K562 (cell line): Measurements from ENCODE around the gene SFN. TPM values are rescaled to one million over a fixed set of nuclear protein-coding genes. Genes with fewer than 3 reads are reported as not detected.

Source experiments
- CBFB ChIP-seq: sonication (generic); formaldehyde crosslinking; IDR thresholded peaks from 2 replicates; pipeline ENCODE4 v1.4.0; 2020; ENCODE audit warnings: mild to moderate bottlenecking, missing genetic modification reagents
- CREB3 ChIP-seq: fragments of 450-650 bp; conservative IDR thresholded peaks from 2 replicates; pipeline ENCODE4 v1.6.1; 2016; ENCODE audit warnings: missing genetic modification characterization, low read depth, mild to moderate bottlenecking, missing compliant biosample characterization, moderate library complexity
- CTCF ChIP-seq, 3 experiments: IDR thresholded peaks in 2 of 3; conservative IDR thresholded peaks in 1 of 3; 2 replicates each; pipeline ENCODE4 v1.5.1; 2011 to 2012; ENCODE audit warnings: low read length in 3 of 3, mild to moderate bottlenecking in 3 of 3, control low read depth in 2 of 3, improper control_type of control experiment in 1 of 3, inconsistent platforms in 1 of 3, low read depth in 1 of 3, mixed read lengths in 1 of 3, moderate library complexity in 1 of 3; ENCODE audit not compliant: insufficient read depth in 2 of 3
- HDAC8 ChIP-seq: fragments of 450-650 bp; IDR thresholded peaks from 2 replicates; pipeline ENCODE4 v1.6.1; 2016; ENCODE audit warnings: mild to moderate bottlenecking, missing genetic modification characterization, moderate library complexity, missing compliant biosample characterization
- KDM2B ChIP-seq: fragments of 250-450 bp; sonication (Bioruptor Pico); IDR thresholded peaks from 2 replicates; pipeline ENCODE4 v1.8.0; 2021; ENCODE audit warnings: mild to moderate bottlenecking, moderate library complexity
- KDM5B ChIP-seq: fragments of 200-600 bp; sonication (generic); IDR thresholded peaks from 2 replicates; pipeline ENCODE4 v1.6.1; 2012; ENCODE audit warnings: low read depth, mild to moderate bottlenecking, moderate library complexity, low read length, control low read depth, inconsistent platforms; ENCODE audit not compliant: insufficient replicate concordance
- KLF16 ChIP-seq: IDR thresholded peaks from 2 replicates; pipeline ENCODE4 v1.6.1; 2016; ENCODE audit warnings: antibody characterized with exemption
- MAFF ChIP-seq: IDR thresholded peaks from 2 replicates; pipeline ENCODE4 v1.6.1; 2012; ENCODE audit warnings: low read length, improper control_type of control experiment
- OTX1 ChIP-seq: fragments of 450-650 bp; formaldehyde crosslinking; IDR thresholded peaks from 2 replicates; pipeline ENCODE4 v1.4.0; 2022; ENCODE audit warnings: mild to moderate bottlenecking
- PCBP2 ChIP-seq: fragments of 200-400 bp; formaldehyde crosslinking; IDR thresholded peaks from 2 replicates; pipeline ENCODE4 v1.6.1; 2018; ENCODE audit warnings: low read length, low read depth, mild to moderate bottlenecking, moderate library complexity; ENCODE audit not compliant: poor library complexity, severe bottlenecking
- PHF20 ChIP-seq: fragments of 450-650 bp; IDR thresholded peaks from 2 replicates; pipeline ENCODE4 v1.6.1; 2018; ENCODE audit not compliant: partially characterized antibody
- RFX7 ChIP-seq: fragments of 250-450 bp; sonication (Bioruptor Pico); IDR thresholded peaks from 2 replicates; pipeline ENCODE4 v1.5.1; 2021; ENCODE audit warnings: mild to moderate bottlenecking
- SIN3B ChIP-seq: fragments of 450-650 bp; IDR thresholded peaks from 2 replicates; pipeline ENCODE4 v1.6.1; 2017; ENCODE audit warnings: low read depth, mild to moderate bottlenecking, moderate library complexity
- TARDBP ChIP-seq: fragments of 450-650 bp; IDR thresholded peaks from 2 replicates; pipeline ENCODE4 v1.6.1; 2016
- U2AF1 ChIP-seq: fragments of 200-400 bp; formaldehyde crosslinking; optimal IDR thresholded peaks from 2 replicates; pipeline ENCODE3; 2017; ENCODE audit warnings: mild to moderate bottlenecking, low read depth, low read length, moderate library complexity
- VEZF1 ChIP-seq: fragments of 200-800 bp; sonication (Bioruptor generic); IDR thresholded peaks from 2 replicates; pipeline ENCODE4 v1.6.1; 2017; ENCODE audit warnings: missing genetic modification characterization, missing compliant biosample characterization
- ZNF445 ChIP-seq: fragments of 250-450 bp; sonication (Bioruptor Pico); IDR thresholded peaks from 2 replicates; pipeline ENCODE4 v1.4.0; 2020; ENCODE audit warnings: low read depth, mild to moderate bottlenecking, moderate library complexity
- ZNF584 ChIP-seq: fragments of 200-800 bp; sonication (Bioruptor generic); IDR thresholded peaks from 2 replicates; pipeline ENCODE4 v1.6.1; 2016; ENCODE audit warnings: low read depth, mild to moderate bottlenecking, missing genetic modification characterization, missing compliant biosample characterization
- polyA plus RNA-seq, 8 experiments: library from polyadenylated mRNA; depleted of rRNA in 4 of 8; stranded (reverse) in 5 of 8; unstranded in 3 of 8; fragments of >200 nt; fragmentation: Nextera tagmentation in 2 of 8; fragmentation: Illumina TruSeq in 1 of 8; extraction: Ambion mirVana in 2 of 8; extraction: Trizol in 1 of 8; gene quantifications; 2 replicates each; pipeline versions ENCODE4 v1.2.1 to v1.2.3, GENCODE V29; 2011 to 2014; ENCODE audit warnings: inconsistent platforms in 1 of 8, missing spikeins in 1 of 8
- total RNA-seq, 7 experiments: library from RNA; depleted of rRNA in 6 of 7; stranded (reverse); fragments of >200 nt in 6 of 7; fragmentation: Illumina TruSeq in 2 of 7; extraction: Trizol in 2 of 7; gene quantifications; 2 replicates each; pipeline versions ENCODE4 v1.2.1 to v1.2.3, GENCODE V29; 2011 to 2021; ENCODE audit warnings: low replicate concordance in 1 of 7
- TF ChIP-seq, protein P1 (sequence below): sonication (generic); formaldehyde crosslinking; IDR thresholded peaks from 2 replicates; pipeline ENCODE4 v1.8.0; 2022; ENCODE audit warnings: mild to moderate bottlenecking, missing genetic modification reagents
- TF ChIP-seq, protein P2 (sequence below): sonication (generic); formaldehyde crosslinking; IDR thresholded peaks from 2 replicates; pipeline ENCODE4 v1.4.0; 2020; ENCODE audit warnings: mild to moderate bottlenecking, missing genetic modification reagents

Gene SFN
- total and polyA plus RNA-seq, 9 of the 15 experiments (the other 6 are each of a cell fraction or from before 2014, with no cell fraction given), result 0.10 to 3.8 (median 2.0) TPM

DNA sequence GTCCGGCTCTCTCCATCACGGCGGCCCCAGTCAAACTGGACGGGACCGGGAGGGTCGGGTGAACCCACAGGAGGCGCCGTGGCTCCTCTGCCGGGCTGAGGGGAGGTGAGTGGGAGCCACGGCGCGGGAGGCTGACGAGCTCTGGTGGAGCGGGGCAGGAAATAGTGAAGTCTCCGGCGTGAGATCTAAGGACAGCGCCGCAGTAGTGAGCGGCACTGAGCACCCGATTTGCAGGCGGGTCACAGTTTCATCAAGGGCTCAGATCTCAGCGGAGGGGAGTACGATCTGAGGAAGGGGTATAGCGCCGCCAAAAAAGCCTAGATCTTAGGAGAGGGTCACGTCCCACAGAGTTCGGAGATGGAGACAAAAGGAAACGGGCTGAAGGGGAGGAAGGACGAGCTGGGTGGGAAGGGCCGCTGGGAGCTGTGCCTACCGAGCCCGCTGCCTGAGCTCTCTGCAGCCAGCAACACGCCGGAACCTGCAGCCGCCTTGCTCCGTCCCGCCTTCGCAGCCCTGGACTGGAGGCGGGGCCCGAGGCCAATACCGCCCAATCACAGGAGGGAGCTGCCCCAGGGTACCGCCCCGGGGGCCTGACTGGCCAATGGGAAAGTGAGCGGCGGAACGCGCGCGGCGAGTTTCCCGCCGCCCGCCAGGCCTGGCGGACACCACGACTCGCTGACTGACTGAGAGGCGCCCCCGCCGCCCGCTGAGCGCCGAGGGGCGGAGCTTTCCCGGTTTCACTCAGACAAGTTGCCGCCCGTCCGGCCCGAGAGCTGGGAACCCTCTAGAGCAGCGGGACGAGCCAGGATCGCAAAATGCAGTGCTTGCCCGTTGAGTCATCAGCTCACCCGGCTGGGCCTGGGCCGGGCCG lies 1.9 kb downstream of the SFN start (continued):
- peak; percentile 67; the same call in 1 of the 2 replicates for TF ChIP-seq VEZF1 (CRISPR knock-in tag)
- TF ChIP-seq HDAC8 (tag), result no peak
- TF ChIP-seq U2AF1, result peak; percentile 41
- no peak for TF ChIP-seq SIN3B
- TF ChIP-seq OTX1 (CRISPR knock-in tag), result peak; percentile 65; the same call in 1 of the 2 replicates
- TF ChIP-seq, protein P1, sequence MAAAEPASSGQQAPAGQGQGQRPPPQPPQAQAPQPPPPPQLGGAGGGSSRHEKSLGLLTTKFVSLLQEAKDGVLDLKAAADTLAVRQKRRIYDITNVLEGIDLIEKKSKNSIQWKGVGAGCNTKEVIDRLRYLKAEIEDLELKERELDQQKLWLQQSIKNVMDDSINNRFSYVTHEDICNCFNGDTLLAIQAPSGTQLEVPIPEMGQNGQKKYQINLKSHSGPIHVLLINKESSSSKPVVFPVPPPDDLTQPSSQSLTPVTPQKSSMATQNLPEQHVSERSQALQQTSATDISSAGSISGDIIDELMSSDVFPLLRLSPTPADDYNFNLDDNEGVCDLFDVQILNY (CRISPR knock-in tag), result no peak
- no peak for TF ChIP-seq PCBP2
- TF ChIP-seq KLF16, result no peak
- no peak for TF ChIP-seq TARDBP
- no peak for TF ChIP-seq ZNF445 (CRISPR knock-in tag)
- no peak; the same call in 1 of the 2 replicates for TF ChIP-seq CBFB (CRISPR knock-in tag)
- peak; percentile 97 for TF ChIP-seq KDM5B
- peak; percentile 89 for TF ChIP-seq KDM2B (CRISPR knock-in tag)
- TF ChIP-seq RFX7 (CRISPR knock-in tag), result no peak
- TF ChIP-seq CTCF (IDR thresholded peaks at IDR 0.05 in 2 of 3, conservative IDR thresholded peaks at IDR 0.05 in 1 of 3; ENCODE audit: insufficient read depth in 2 of 3, low read depth in 1 of 3, low read length in 3 of 3), result peak in 1 of 3 experiments; percentile 15; a peak in 2 of 6 replicates
- TF ChIP-seq, protein P2, sequence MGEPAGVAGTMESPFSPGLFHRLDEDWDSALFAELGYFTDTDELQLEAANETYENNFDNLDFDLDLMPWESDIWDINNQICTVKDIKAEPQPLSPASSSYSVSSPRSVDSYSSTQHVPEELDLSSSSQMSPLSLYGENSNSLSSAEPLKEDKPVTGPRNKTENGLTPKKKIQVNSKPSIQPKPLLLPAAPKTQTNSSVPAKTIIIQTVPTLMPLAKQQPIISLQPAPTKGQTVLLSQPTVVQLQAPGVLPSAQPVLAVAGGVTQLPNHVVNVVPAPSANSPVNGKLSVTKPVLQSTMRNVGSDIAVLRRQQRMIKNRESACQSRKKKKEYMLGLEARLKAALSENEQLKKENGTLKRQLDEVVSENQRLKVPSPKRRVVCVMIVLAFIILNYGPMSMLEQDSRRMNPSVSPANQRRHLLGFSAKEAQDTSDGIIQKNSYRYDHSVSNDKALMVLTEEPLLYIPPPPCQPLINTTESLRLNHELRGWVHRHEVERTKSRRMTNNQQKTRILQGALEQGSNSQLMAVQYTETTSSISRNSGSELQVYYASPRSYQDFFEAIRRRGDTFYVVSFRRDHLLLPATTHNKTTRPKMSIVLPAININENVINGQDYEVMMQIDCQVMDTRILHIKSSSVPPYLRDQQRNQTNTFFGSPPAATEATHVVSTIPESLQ, result peak; percentile 95
- no peak for TF ChIP-seq MAFF
- no peak for TF ChIP-seq CREB3 (tag)
- TF ChIP-seq PHF20, result no peak
- no peak for TF ChIP-seq ZNF584 (CRISPR knock-in tag)
